SK-N-SH (cell line): ENCODE results near the gene RGMA. TPM values are rescaled to one million over a fixed set of nuclear protein-coding genes. Genes with fewer than 3 reads are reported as not detected.

ENCODE experiments used
- CTCF ChIA-PET: fragments of 300-600, 350-600 bp; formaldehyde crosslinking; extraction: SDS; loops from one replicate; lab custom pipeline; 2021; lab: Yijun Ruan, JAX
- POLR2A ChIA-PET: fragments of 350-600 bp; sonication (Branson Sonifier 250); formaldehyde crosslinking; extraction: SDS; loops from one replicate; lab custom pipeline; 2020; ENCODE audit warnings: antibody characterized with exemption, inconsistent platforms; lab: Yijun Ruan, JAX
- DNase-seq: peaks from one replicate; pipeline ENCODE4 v3.0.0; 2012
- H2AFZ ChIP-seq: fragments of 200-600 bp; sonication (generic); 2 replicates; pipeline ENCODE4 v1.8.1; 2016; ENCODE audit warnings: antibody characterized with exemption, mild to moderate bottlenecking, low read depth
- H3F3A ChIP-seq: fragments of 200-600 bp; sonication (generic); replicated peaks from 2 replicates; pipeline ENCODE3; 2016; ENCODE audit warnings: antibody characterized with exemption, mild to moderate bottlenecking; ENCODE audit not compliant: insufficient read depth
- H3K27ac ChIP-seq, 2 experiments: fragments of 200-500 bp in 1 of 2; fragments of 200-600 bp in 1 of 2; sonication (Bioruptor generic) in 1 of 2; sonication (generic), shearing (Covaris generic) in 1 of 2; 2 replicates each; pipeline versions ENCODE4 v1.5.1 to v1.6.1; 2014 to 2016; ENCODE audit warnings: low read depth in 2 of 2, inconsistent platforms in 1 of 2, low read length in 1 of 2, mild to moderate bottlenecking in 1 of 2, mixed read lengths in 1 of 2
- H3K27me3 ChIP-seq: fragments of 200-600 bp; sonication (generic), shearing (Covaris generic); 2 replicates; pipeline ENCODE4 v1.6.1; 2016; ENCODE audit warnings: mixed run types; ENCODE audit not compliant: insufficient read depth
- H3K36me3 ChIP-seq, 2 experiments: fragments of 200-500 bp in 1 of 2; fragments of 200-600 bp in 1 of 2; sonication (Bioruptor generic) in 1 of 2; sonication (generic) in 1 of 2; replicated peaks in 1 of 2; 2 replicates each; pipeline versions ENCODE3 to v1.5.1; 2014 to 2016; ENCODE audit warnings: low read length in 1 of 2, mild to moderate bottlenecking in 1 of 2; ENCODE audit not compliant: insufficient read depth in 2 of 2, control insufficient read depth in 1 of 2
- H3K4me1 ChIP-seq, 2 experiments: fragments of 200-500 bp in 1 of 2; fragments of 200-600 bp in 1 of 2; sonication (Bioruptor generic) in 1 of 2; sonication (generic), shearing (Covaris generic) in 1 of 2; 2 replicates each; pipeline versions ENCODE4 v1.5.1 to v1.6.1; 2014 to 2016; ENCODE audit warnings: low read depth in 1 of 2, low read length in 1 of 2, mixed run types in 1 of 2; ENCODE audit not compliant: insufficient read depth in 2 of 2, control insufficient read depth in 1 of 2
- H3K4me2 ChIP-seq: fragments of 200-600 bp; sonication (generic), shearing (Covaris generic); 2 replicates; pipeline ENCODE4 v1.6.1; 2017; ENCODE audit warnings: mixed run types
- H3K4me3 ChIP-seq, 2 experiments: fragments of 200-500 bp in 1 of 2; fragments of 200-600 bp in 1 of 2; sonication (Bioruptor generic) in 1 of 2; sonication (generic), shearing (Covaris generic) in 1 of 2; 2 replicates each; pipeline versions ENCODE4 v1.5.1 to v1.8.1; 2014 to 2016; ENCODE audit warnings: low read depth in 2 of 2, inconsistent platforms in 1 of 2, low read length in 1 of 2, mild to moderate bottlenecking in 1 of 2, mixed read lengths in 1 of 2, moderate library complexity in 1 of 2
- H3K79me2 ChIP-seq: fragments of 200-600 bp; sonication (generic); 2 replicates; pipeline ENCODE4 v1.8.1; 2017; ENCODE audit warnings: mild to moderate bottlenecking; ENCODE audit not compliant: insufficient read depth
- H3K9ac ChIP-seq: fragments of 200-600 bp; sonication (generic); 2 replicates; pipeline ENCODE4 v1.6.1; 2017; ENCODE audit warnings: mixed run types
- H3K9me2 ChIP-seq: fragments of 200-600 bp; sonication (generic); 2 replicates; pipeline ENCODE4 v1.6.1; 2017; ENCODE audit warnings: mixed run types
- H3K9me3 ChIP-seq: fragments of 200-600 bp; sonication (generic); 2 replicates; pipeline ENCODE4 v1.6.1; 2017; ENCODE audit warnings: mixed run types, mild to moderate bottlenecking, moderate library complexity
- H4K20me1 ChIP-seq: fragments of 200-600 bp; sonication (generic); 2 replicates; pipeline ENCODE4 v1.6.1; 2017; ENCODE audit warnings: mild to moderate bottlenecking, mixed run types; ENCODE audit not compliant: insufficient read depth
- CHD2 ChIP-seq: fragments of 150-350 bp; IDR thresholded peaks from 2 replicates; pipeline ENCODE4 v1.6.1; 2018; ENCODE audit warnings: low read length; ENCODE audit not compliant: partially characterized antibody
- GABPA ChIP-seq: IDR thresholded peaks from 2 replicates; pipeline ENCODE4 v1.4.0; 2012; ENCODE audit warnings: low read depth, mild to moderate bottlenecking
- GATA2 ChIP-seq: sonication (generic); formaldehyde crosslinking; IDR thresholded peaks from 2 replicates; pipeline ENCODE4 v1.5.0; 2020; ENCODE audit warnings: mild to moderate bottlenecking, missing genetic modification reagents
- NFIC ChIP-seq: IDR thresholded peaks from 2 replicates; pipeline ENCODE4 v1.4.0; 2012; ENCODE audit warnings: borderline replicate concordance
- NRF1 ChIP-seq: IDR thresholded peaks from 2 replicates; pipeline ENCODE4 v1.6.1; 2012; ENCODE audit warnings: low read depth, mild to moderate bottlenecking, low read length
- RCOR1 ChIP-seq: fragments of 150-350 bp; IDR thresholded peaks from 2 replicates; pipeline ENCODE4 v1.6.1; 2017; ENCODE audit warnings: antibody characterized with exemption, low read length
- TEAD4 ChIP-seq: IDR thresholded peaks from 2 replicates; pipeline ENCODE4 v1.4.0; 2012; ENCODE audit warnings: mild to moderate bottlenecking, borderline replicate concordance; ENCODE audit not compliant: insufficient read depth
- USF1 ChIP-seq: IDR thresholded peaks from 2 replicates; pipeline ENCODE4 v1.4.0; 2012; ENCODE audit warnings: low read depth, borderline replicate concordance
- USF2 ChIP-seq: fragments of 150-350 bp; IDR thresholded peaks from 2 replicates; pipeline ENCODE4 v1.6.1; 2017; ENCODE audit warnings: antibody characterized with exemption, low read length, low read depth, borderline replicate concordance
- YY1 ChIP-seq: IDR thresholded peaks from 2 replicates; pipeline ENCODE4 v1.4.0; 2012; ENCODE audit warnings: low read depth, mild to moderate bottlenecking
- ZBTB33 ChIP-seq: IDR thresholded peaks from 2 replicates; pipeline ENCODE4 v1.4.0; 2012; ENCODE audit warnings: low read depth, borderline replicate concordance
- WGBS: methylation state at CpG from one replicate; pipeline ENCODE4 v1.1.6; 2017; ENCODE audit warnings: low lambda C conversion rate; 5-methylcytosine and 5-hydroxymethylcytosine counted together
- polyA plus RNA-seq, 3 experiments: library from polyadenylated mRNA; depleted of rRNA; stranded (reverse); fragments of >200 nt; gene quantifications; 2 replicates each; pipeline ENCODE4 v1.2.3, GENCODE V29; 2012
- TF ChIP-seq, protein P1 (sequence below): IDR thresholded peaks from 2 replicates; pipeline ENCODE4 v1.4.0; 2012; ENCODE audit warnings: low read depth
- TF ChIP-seq, protein P2 (sequence below): fragments of 200-600 bp; sonication (generic); IDR thresholded peaks from 2 replicates; pipeline ENCODE4 v1.6.1; 2017; ENCODE audit warnings: antibody characterized with exemption, mild to moderate bottlenecking, moderate library complexity
- TF ChIP-seq, protein P3 (sequence below): IDR thresholded peaks from 2 replicates; pipeline ENCODE4; 2012

RGMA gene
- polyA plus RNA-seq, 1 of the 3 experiments (the other 2 are of a cell fraction) = 1.5 TPM

DNA sequence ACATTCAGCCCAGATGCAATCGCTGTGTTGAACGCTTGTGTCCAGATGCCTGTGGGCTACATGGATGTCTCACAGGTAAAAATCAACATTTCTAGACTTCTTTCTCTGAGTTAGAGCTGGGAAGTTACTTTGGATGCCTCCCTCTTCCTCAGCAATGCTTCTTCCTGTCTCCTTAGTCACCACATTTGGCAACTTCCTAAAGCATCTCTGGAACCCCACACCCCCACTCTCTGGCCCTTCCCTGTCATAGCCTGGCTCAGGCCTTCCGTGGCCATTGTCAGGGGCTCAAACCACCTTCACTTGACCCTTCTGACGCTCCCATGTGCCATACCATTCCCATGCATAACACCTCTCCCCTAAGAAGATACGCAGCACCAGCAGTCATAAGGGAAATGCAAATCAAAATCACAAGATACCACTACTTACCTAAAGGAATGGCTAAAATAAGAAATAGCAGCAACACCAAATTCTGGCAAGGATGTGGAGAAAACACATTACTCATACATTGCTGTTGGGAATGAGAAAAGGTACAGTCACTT, 21.6 kb upstream of the RGMA start:
- H3K27me3 ChIP-seq = no peaks in the 10 kb centered on the region
- POLR2A ChIA-PET = no interaction called here
- no peak overlapping the region for H3K4me2 ChIP-seq
- no peaks in the 10 kb centered on the region for H3K36me3 ChIP-seq
- H3K4me1 ChIP-seq = no peaks in the 10 kb centered on the region
- H3K9me3 ChIP-seq = no peaks in the 10 kb centered on the region
- TF ChIP-seq NRF1 (no peak), USF2 (no peak), NFIC (no peak)
- TF ChIP-seq, protein P1, sequence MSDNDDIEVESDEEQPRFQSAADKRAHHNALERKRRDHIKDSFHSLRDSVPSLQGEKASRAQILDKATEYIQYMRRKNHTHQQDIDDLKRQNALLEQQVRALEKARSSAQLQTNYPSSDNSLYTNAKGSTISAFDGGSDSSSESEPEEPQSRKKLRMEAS = no peak
- H3K79me2 ChIP-seq = no peaks in the 10 kb centered on the region
- DNase-seq = no peak
- CTCF ChIA-PET = no interaction called here
- H3K27ac ChIP-seq = no peak overlapping the region
- H3F3A ChIP-seq = no peaks in the 10 kb centered on the region
- H3K4me3 ChIP-seq = no peak overlapping the region
- no peaks in the 10 kb centered on the region for H4K20me1 ChIP-seq
- H2AFZ ChIP-seq = no peak overlapping the region
- no peaks in the 10 kb centered on the region for H3K9me2 ChIP-seq
- H3K9ac ChIP-seq = no peak overlapping the region
- WGBS = 39% methylated on average over 3 of the region's 5 CpGs

- Histone ChIP-seq H3K9ac (no peak overlapping the region), H3F3A (no peaks in the 10 kb centered on the region), H3K9me2 (no peaks in the 10 kb centered on the region), H3K9me3 (no peaks in the 10 kb centered on the region), H3K79me2 (no peaks in the 10 kb centered on the region), H3K4me1 (no peaks in the 10 kb centered on the region), H3K27ac (no peak overlapping the region), H3K27me3 (no peaks in the 10 kb centered on the region), H3K4me2 (no peak overlapping the region), H2AFZ (no peak overlapping the region), H3K4me3 (no peak overlapping the region), H4K20me1 (no peaks in the 10 kb centered on the region), H3K36me3 (no peaks in the 10 kb centered on the region)
- no peak for DNase-seq
- WGBS = 68% methylated on average over 34 of the region's 46 CpGs
- CTCF ChIA-PET = interaction anchor here (1.2 kb wide), 1 partner anchor 308 kb away, joined by 3 read pairs; no protein-coding TSS in a partner anchor
- POLR2A ChIA-PET = no interaction called here
- TF ChIP-seq GATA2 = no peak
- no peak for TF ChIP-seq GABPA
- TF ChIP-seq, protein P2, sequence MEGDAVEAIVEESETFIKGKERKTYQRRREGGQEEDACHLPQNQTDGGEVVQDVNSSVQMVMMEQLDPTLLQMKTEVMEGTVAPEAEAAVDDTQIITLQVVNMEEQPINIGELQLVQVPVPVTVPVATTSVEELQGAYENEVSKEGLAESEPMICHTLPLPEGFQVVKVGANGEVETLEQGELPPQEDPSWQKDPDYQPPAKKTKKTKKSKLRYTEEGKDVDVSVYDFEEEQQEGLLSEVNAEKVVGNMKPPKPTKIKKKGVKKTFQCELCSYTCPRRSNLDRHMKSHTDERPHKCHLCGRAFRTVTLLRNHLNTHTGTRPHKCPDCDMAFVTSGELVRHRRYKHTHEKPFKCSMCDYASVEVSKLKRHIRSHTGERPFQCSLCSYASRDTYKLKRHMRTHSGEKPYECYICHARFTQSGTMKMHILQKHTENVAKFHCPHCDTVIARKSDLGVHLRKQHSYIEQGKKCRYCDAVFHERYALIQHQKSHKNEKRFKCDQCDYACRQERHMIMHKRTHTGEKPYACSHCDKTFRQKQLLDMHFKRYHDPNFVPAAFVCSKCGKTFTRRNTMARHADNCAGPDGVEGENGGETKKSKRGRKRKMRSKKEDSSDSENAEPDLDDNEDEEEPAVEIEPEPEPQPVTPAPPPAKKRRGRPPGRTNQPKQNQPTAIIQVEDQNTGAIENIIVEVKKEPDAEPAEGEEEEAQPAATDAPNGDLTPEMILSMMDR = no peak
- TF ChIP-seq TEAD4 = no peak
- TF ChIP-seq CHD2 = no peak
- TF ChIP-seq, protein P3, sequence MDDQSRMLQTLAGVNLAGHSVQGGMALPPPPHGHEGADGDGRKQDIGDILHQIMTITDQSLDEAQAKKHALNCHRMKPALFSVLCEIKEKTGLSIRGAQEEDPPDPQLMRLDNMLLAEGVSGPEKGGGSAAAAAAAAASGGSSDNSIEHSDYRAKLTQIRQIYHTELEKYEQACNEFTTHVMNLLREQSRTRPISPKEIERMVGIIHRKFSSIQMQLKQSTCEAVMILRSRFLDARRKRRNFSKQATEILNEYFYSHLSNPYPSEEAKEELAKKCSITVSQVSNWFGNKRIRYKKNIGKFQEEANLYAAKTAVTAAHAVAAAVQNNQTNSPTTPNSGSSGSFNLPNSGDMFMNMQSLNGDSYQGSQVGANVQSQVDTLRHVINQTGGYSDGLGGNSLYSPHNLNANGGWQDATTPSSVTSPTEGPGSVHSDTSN = no peak
- TF ChIP-seq YY1 = no peak
- TF ChIP-seq USF1 = no peak
- TF ChIP-seq RCOR1 = no peak
- no peak for TF ChIP-seq NFIC
- TF ChIP-seq ZBTB33 = no peak
These were observed 20.5 kb upstream of the RGMA start for GRCh38 chr15:93109336-93110102.
